B cell (primary cell): ENCODE measurements around the gene PLD5.

Experiments used
- EZH2 ChIP-seq: IDR thresholded peaks from 2 replicates; pipeline ENCODE4 v1.6.1; 2012; ENCODE audit warnings: borderline replicate concordance, low read depth, mild to moderate bottlenecking, moderate library complexity, low read length; ENCODE audit not compliant: insufficient read depth, poor library complexity, severe bottlenecking
- TF ChIP-seq, protein P1 (sequence below): fragments of 200-600 bp; IDR thresholded peaks from one replicate; pipeline ENCODE4 v1.8.0; 2022; ENCODE audit warnings: antibody characterized with exemption, mild to moderate bottlenecking

DNA sequence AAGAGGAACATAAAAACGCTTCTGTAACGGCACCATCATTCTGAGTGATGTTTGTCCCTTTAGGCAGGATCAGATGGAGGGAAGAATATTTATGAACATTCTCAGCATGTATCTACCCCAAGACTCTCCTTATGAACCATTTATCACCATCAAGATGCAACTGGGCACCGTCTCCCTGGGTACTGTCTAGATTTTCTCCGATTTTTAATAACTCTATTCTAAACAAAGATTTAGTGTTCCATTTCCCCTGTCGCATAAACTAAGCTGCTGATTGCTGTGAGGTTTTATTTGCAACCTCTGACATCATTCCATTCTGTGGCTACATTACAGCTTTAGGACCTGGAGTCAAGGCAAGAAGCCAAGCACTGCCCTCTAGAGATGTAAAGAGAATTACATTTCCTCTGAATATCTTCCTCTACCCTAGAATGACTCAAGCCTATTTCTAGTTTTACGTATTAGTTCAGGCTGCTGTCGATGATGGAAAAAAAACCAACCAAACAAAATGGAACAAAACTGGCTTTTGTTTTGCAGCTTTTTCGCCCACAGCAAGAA is 395.5 kb downstream of the PLD5 start:
- TF ChIP-seq, protein P1, sequence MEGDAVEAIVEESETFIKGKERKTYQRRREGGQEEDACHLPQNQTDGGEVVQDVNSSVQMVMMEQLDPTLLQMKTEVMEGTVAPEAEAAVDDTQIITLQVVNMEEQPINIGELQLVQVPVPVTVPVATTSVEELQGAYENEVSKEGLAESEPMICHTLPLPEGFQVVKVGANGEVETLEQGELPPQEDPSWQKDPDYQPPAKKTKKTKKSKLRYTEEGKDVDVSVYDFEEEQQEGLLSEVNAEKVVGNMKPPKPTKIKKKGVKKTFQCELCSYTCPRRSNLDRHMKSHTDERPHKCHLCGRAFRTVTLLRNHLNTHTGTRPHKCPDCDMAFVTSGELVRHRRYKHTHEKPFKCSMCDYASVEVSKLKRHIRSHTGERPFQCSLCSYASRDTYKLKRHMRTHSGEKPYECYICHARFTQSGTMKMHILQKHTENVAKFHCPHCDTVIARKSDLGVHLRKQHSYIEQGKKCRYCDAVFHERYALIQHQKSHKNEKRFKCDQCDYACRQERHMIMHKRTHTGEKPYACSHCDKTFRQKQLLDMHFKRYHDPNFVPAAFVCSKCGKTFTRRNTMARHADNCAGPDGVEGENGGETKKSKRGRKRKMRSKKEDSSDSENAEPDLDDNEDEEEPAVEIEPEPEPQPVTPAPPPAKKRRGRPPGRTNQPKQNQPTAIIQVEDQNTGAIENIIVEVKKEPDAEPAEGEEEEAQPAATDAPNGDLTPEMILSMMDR: no peak
- no peak for TF ChIP-seq EZH2
